HCT116 (cell line): ENCODE results near the gene ACOXL. TPM values are rescaled to one million over a fixed set of nuclear protein-coding genes. Genes with fewer than 3 reads are reported as not detected.

Source experiments
- ATAC-seq: fragments of 200-7000 bp; cut with Tn5 transposase; 2 replicates; pipeline ENCODE4 v1.9.1; 2020; ENCODE audit warnings: mild to moderate bottlenecking, moderate library complexity
- BruUV-seq: library from RNA; stranded (reverse); fragments of 400-500 nt; replicated peaks from 2 replicates; lab custom pipeline; 2021; lab: Mats Ljungman, UMichigan
- CTCF ChIA-PET: fragments of 300-600 bp; sonication (Branson Sonifier 250); formaldehyde crosslinking; loops from one replicate; lab custom pipeline; 2021; ENCODE audit warnings: antibody characterized with exemption; lab: Charles Lee
- POLR2A ChIA-PET: fragments of 300-600, 350-600 bp; sonication (Branson Sonifier 250); formaldehyde crosslinking; loops from one replicate; lab custom pipeline; 2021; ENCODE audit warnings: antibody characterized with exemption; lab: Charles Lee
- RAD21 ChIA-PET, 2 experiments: fragments of 300-600 bp; sonication (Branson Sonifier 250); formaldehyde crosslinking; loops; one replicate each; lab custom pipeline; 2023; ENCODE audit warnings: low total read pairs in 2 of 2; ENCODE audit not compliant: uncharacterized antibody in 2 of 2, unreplicated experiment in 2 of 2, low non-redundant PET in 1 of 2; lab: Charles Lee
- DNase-seq: peaks from one replicate; pipeline ENCODE4 v3.0.0-alpha.2; 2010; ENCODE audit warnings: low read depth, low spot score
- H2AFZ ChIP-seq: fragments of 200-600 bp; shearing (Covaris generic), sonication (generic); 2 replicates; pipeline ENCODE4 v1.6.1; 2017; ENCODE audit warnings: low read depth, mixed run types, mixed read lengths, antibody characterized with exemption, low read length; ENCODE audit not compliant: poor library complexity, severe bottlenecking
- H3K27ac ChIP-seq: 2 replicates; pipeline ENCODE4 v1.5.1; 2012; ENCODE audit warnings: low read depth, low read length
- H3K27me3 ChIP-seq: fragments of 200-600 bp; sonication (generic); 2 replicates; pipeline ENCODE4 v1.6.1; 2016; ENCODE audit warnings: mixed run types, low read length, mixed read lengths; ENCODE audit not compliant: insufficient read depth
- H3K36me3 ChIP-seq, 2 experiments: fragments of 200-500 bp in 1 of 2; fragments of 200-600 bp in 1 of 2; sonication (Bioruptor generic) in 1 of 2; sonication (generic) in 1 of 2; 2 replicates each; pipeline versions ENCODE4 v1.5.1 to v1.6.1; 2014 to 2016; ENCODE audit warnings: low read length in 2 of 2, inconsistent platforms in 1 of 2, mixed read lengths in 1 of 2, mixed run types in 1 of 2; ENCODE audit not compliant: insufficient read depth in 2 of 2, control insufficient read depth in 1 of 2
- H3K4me1 ChIP-seq, 2 experiments: fragments of 200-600 bp in 1 of 2; sonication (generic) in 1 of 2; 2 replicates each; pipeline versions ENCODE4 v1.5.1 to v1.6.1; 2012 to 2017; ENCODE audit warnings: low read length in 2 of 2, inconsistent platforms in 1 of 2, mild to moderate bottlenecking in 1 of 2, mixed read lengths in 1 of 2, mixed run types in 1 of 2, moderate library complexity in 1 of 2; ENCODE audit not compliant: insufficient read depth in 2 of 2, control insufficient read depth in 1 of 2
- H3K4me2 ChIP-seq: fragments of 200-600 bp; sonication (generic); 2 replicates; pipeline ENCODE4 v1.6.1; 2017; ENCODE audit warnings: mixed run types, low read length, mixed read lengths
- H3K4me3 ChIP-seq, 2 experiments: fragments of 200-600 bp in 1 of 2; sonication (generic) in 1 of 2; replicated peaks in 1 of 2; 2 replicates each; pipeline ENCODE4 v1.5.1; 2011 to 2016; ENCODE audit warnings: low read length in 2 of 2, control low read depth in 1 of 2, low read depth in 1 of 2, mild to moderate bottlenecking in 1 of 2, mixed read lengths in 1 of 2, mixed run types in 1 of 2
- H3K79me2 ChIP-seq: fragments of 200-600 bp; sonication (generic); 2 replicates; pipeline ENCODE4 v1.6.1; 2017; ENCODE audit warnings: mild to moderate bottlenecking, mixed run types, low read length, moderate library complexity, mixed read lengths; ENCODE audit not compliant: insufficient read depth
- H3K9ac ChIP-seq: fragments of 200-600 bp; sonication (generic); 2 replicates; pipeline ENCODE4 v1.6.1; 2016; ENCODE audit warnings: low read length, mixed read lengths
- H3K9me2 ChIP-seq: fragments of 200-600 bp; sonication (generic), shearing (Covaris generic); 2 replicates; pipeline ENCODE4 v1.6.1; 2017; ENCODE audit warnings: mixed run types, mild to moderate bottlenecking, moderate library complexity; ENCODE audit not compliant: insufficient read depth
- H3K9me3 ChIP-seq, 2 experiments: fragments of 200-500 bp in 1 of 2; fragments of 200-600 bp in 1 of 2; sonication (Bioruptor generic) in 1 of 2; sonication (generic) in 1 of 2; 2 replicates each; pipeline ENCODE4 v1.6.1; 2014 to 2017; ENCODE audit warnings: low read length in 2 of 2, mixed read lengths in 2 of 2, inconsistent platforms in 1 of 2, low read depth in 1 of 2, mild to moderate bottlenecking in 1 of 2, mixed run types in 1 of 2, moderate library complexity in 1 of 2; ENCODE audit not compliant: control insufficient read depth in 1 of 2, insufficient read depth in 1 of 2
- H4K20me1 ChIP-seq: fragments of 200-600 bp; sonication (generic), shearing (Covaris generic); 2 replicates; pipeline ENCODE4 v1.6.1; 2017; ENCODE audit warnings: mixed run types, mild to moderate bottlenecking, moderate library complexity; ENCODE audit not compliant: insufficient read depth
- ATF3 ChIP-seq: IDR thresholded peaks from 2 replicates; pipeline ENCODE4 v1.6.1; 2012
- CBX3 ChIP-seq: IDR thresholded peaks from 2 replicates; pipeline ENCODE4 v1.6.1; 2012; ENCODE audit warnings: low read depth
- CEBPB ChIP-seq: IDR thresholded peaks from 2 replicates; pipeline ENCODE4 v1.6.1; 2012; ENCODE audit warnings: low read depth
- EZH2 ChIP-seq: fragments of 200-600 bp; sonication (generic); IDR thresholded peaks from 2 replicates; pipeline ENCODE4 v1.6.1; 2017; ENCODE audit warnings: antibody characterized with exemption, mixed run types
- EZH2phosphoT487 ChIP-seq: fragments of 200-600 bp; IDR thresholded peaks from 2 replicates; pipeline ENCODE4 v1.6.1; 2018; ENCODE audit warnings: antibody characterized with exemption, borderline replicate concordance
- JUND ChIP-seq: IDR thresholded peaks from 2 replicates; pipeline ENCODE4 v1.6.1; 2012
- MAX ChIP-seq: IDR thresholded peaks from 2 replicates; pipeline ENCODE4 v1.6.1; 2012
- SP1 ChIP-seq: IDR thresholded peaks from 2 replicates; pipeline ENCODE4 v1.6.1; 2012; ENCODE audit warnings: low read depth
- TCF7L2 ChIP-seq: IDR thresholded peaks from 2 replicates; pipeline ENCODE4 v1.7.0; 2011; ENCODE audit warnings: borderline replicate concordance, inconsistent platforms; ENCODE audit not compliant: insufficient read depth, insufficient read length; ENCODE audit errors: extremely low read depth
- intact Hi-C: fragments of 100-400 bp; cut with micrococcal nuclease; formaldehyde crosslinking; loops from 2 replicates; pipeline ENCODE4 v1.10.0; 2022
- total RNA-seq: library from RNA; stranded (reverse); gene quantifications from one replicate; pipeline ENCODE4 v1.2.1, GENCODE V29; 2021; ENCODE audit not compliant: unreplicated experiment
- TF ChIP-seq, protein P1 (sequence below), 3 experiments: fragments of 200-600 bp in 1 of 3; sonication (generic) in 1 of 3; IDR thresholded peaks in 2 of 3; conservative IDR thresholded peaks in 1 of 3; 2 replicates each; pipeline ENCODE4 v1.5.1; 2012 to 2017; ENCODE audit warnings: low read depth in 2 of 3, low read length in 2 of 3, antibody characterized with exemption in 1 of 3, borderline replicate concordance in 1 of 3, control low read depth in 1 of 3, mild to moderate bottlenecking in 1 of 3, mixed read lengths in 1 of 3, mixed run types in 1 of 3, moderate library complexity in 1 of 3; ENCODE audit not compliant: insufficient read depth in 1 of 3

ACOXL gene
- total RNA-seq, 1 experiment from 2014 or later, result 5.5 TPM

DNA sequence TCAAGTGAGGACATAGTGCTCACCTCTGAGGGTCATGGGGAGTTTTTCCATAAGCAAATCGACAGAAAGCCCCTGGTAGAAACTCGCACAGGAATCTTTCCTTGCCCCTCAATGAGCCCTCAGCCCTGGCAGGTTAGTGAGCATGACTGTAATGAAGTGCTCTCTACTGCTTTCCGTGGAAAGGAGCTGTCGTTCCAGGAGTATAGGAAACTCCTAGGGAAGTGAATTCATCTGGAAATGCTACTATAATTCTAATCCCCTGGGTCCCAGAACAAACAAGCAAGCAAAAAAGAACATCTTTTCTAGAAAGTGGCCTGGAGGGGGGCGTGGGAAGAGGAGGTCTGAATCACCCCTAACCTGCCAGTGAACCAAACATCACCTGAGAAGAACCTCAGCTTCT is 406.5 kb downstream of the ACOXL start:
- ChIA-PET POLR2A (no interaction called here), CTCF (no interaction called here)
- H3K27ac ChIP-seq, result no peak overlapping the region
- TF ChIP-seq MAX, result no peak
- TF ChIP-seq EZH2, result no peak
- TF ChIP-seq SP1, result no peak
- no peak for TF ChIP-seq ATF3
- no peak for TF ChIP-seq CEBPB
- TF ChIP-seq JUND, result no peak
- TF ChIP-seq, all 23 proteins: peak for 0
- RAD21 ChIA-PET, result no interaction called here
- intact Hi-C loops, result no loop called here
- Histone ChIP-seq H3K4me1 (no peaks in the 10 kb centered on the region), H2AFZ (no peak overlapping the region), H3K36me3 (peaks cover 10 to 11% of the 10 kb centered on the region in 2 experiments; a peak in 1 of 4 replicates), H3K9me3 (no peaks in the 10 kb centered on the region), H3K79me2 (peaks cover 56% of the 10 kb centered on the region), H3K9ac (no peak overlapping the region), H3K4me2 (no peak overlapping the region), H3K4me3 (no peak overlapping the region), H3K9me2 (no peaks in the 10 kb centered on the region), H3K27me3 (no peaks in the 10 kb centered on the region), H4K20me1 (no peaks in the 10 kb centered on the region)
- DNase-seq, result no peak
- BruUV-seq, result no TSS peak
- ATAC-seq, result no peak

DNA sequence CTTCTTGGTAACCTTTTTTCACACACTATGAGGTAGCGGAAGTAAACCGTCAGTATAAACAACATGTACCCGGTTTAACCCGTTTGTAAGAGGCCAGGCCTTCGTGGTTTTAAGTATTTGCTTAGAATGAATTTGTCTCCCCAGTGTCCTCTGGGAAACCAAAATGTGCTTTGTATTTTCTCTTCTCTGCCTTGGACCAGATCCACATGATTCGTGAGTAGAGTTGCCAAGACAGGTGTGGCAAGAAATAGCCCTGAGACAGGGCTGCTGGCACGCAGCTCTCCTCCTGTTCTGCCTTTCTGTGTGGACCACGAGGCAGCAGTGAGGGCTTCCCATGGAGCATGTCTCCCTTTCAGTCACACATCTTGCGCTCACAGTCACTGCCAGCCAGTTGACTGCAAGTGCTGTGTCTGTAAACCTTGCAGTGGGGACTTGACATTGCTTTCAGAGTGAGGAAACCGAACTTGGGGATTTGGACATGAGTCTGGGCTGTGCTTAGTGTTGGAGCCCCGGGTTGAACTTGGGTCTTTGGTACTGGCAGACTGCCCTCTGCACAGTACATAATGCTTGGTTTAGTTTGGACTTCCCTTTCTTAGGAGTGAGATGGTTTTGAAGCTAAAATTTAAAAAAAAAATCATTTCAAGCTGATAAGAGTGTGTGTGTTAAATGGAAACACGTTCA is 407.4 kb downstream of the ACOXL start:
- Histone ChIP-seq H3K27ac (no peak overlapping the region), H3K9me2 (no peaks in the 10 kb centered on the region), H3K27me3 (no peaks in the 10 kb centered on the region), H3K9ac (no peak overlapping the region), H3K4me2 (no peak overlapping the region), H4K20me1 (no peaks in the 10 kb centered on the region), H3K36me3 (peaks cover 10 to 11% of the 10 kb centered on the region in 2 experiments; a peak in 1 of 4 replicates)
- no TSS peak for BruUV-seq
- ChIA-PET RAD21 (no interaction called here), POLR2A (no interaction called here), CTCF (no interaction called here)
- ATAC-seq, result no peak
- intact Hi-C loops, result no loop called here
- DNase-seq, result no peak
- TF ChIP-seq ATF3, result no peak
- TF ChIP-seq EZH2, result no peak
- TF ChIP-seq TCF7L2, result no peak
- TF ChIP-seq CEBPB, result no peak
- no peak for TF ChIP-seq EZH2phosphoT487
- TF ChIP-seq, protein P1, sequence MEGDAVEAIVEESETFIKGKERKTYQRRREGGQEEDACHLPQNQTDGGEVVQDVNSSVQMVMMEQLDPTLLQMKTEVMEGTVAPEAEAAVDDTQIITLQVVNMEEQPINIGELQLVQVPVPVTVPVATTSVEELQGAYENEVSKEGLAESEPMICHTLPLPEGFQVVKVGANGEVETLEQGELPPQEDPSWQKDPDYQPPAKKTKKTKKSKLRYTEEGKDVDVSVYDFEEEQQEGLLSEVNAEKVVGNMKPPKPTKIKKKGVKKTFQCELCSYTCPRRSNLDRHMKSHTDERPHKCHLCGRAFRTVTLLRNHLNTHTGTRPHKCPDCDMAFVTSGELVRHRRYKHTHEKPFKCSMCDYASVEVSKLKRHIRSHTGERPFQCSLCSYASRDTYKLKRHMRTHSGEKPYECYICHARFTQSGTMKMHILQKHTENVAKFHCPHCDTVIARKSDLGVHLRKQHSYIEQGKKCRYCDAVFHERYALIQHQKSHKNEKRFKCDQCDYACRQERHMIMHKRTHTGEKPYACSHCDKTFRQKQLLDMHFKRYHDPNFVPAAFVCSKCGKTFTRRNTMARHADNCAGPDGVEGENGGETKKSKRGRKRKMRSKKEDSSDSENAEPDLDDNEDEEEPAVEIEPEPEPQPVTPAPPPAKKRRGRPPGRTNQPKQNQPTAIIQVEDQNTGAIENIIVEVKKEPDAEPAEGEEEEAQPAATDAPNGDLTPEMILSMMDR (IDR thresholded peaks at IDR 0.05 in 2 of 3, conservative IDR thresholded peaks at IDR 0.05 in 1 of 3; ENCODE audit: borderline replicate concordance in 1 of 3, insufficient read depth in 1 of 3, low read depth in 2 of 3, low read length in 2 of 3), result no peak
- no peak for TF ChIP-seq CBX3
- TF ChIP-seq, all 23 proteins: peak for 0
- Histone ChIP-seq H2AFZ (no peak overlapping the region), H3K4me3 (no peak overlapping the region), H3K4me1 (no peaks in the 10 kb centered on the region), H3K9me3 (no peaks in the 10 kb centered on the region), H3K79me2 (peaks cover 46% of the 10 kb centered on the region)
